ENCODE data around the gene TNRC6B. TPM values are rescaled to one million over a fixed set of nuclear protein-coding genes. Genes with fewer than 3 reads are reported as not detected.

TNRC6B gene
- total RNA-seq, 1 experiment from 2014 or later, result 44.6 TPM

DNA sequence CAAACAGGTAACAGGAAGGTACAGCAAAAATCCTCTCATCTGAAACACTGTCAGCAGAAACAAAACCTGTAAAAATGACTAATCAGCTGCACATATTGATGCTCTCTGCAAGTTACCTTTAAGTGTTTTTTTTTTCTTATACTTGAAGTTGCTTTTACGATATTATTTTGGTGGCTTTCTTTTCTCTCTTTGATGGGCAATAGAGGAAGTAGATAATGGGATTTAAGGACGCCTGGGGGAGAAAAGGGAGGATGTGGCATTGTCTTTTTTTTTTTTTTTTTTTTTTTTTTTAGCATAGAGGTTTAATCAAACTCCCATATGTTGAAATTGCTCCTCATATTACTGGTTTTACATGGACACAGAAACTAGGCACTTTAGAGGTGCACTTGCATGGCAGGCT is 157.2 kb downstream of the TNRC6B start:
- Mint-ChIP-seq H3K36me3 (ENCODE audit: insufficient read depth, unreplicated experiment) (peaks cover 24% of the 10 kb centered on the region), H3K9me3 (ENCODE audit: low read depth, unreplicated experiment) (no peaks in the 10 kb centered on the region), H3K27me3 (ENCODE audit: unreplicated experiment) (no peaks in the 10 kb centered on the region), H3K27ac (ENCODE audit: unreplicated experiment) (no peak overlapping the region), H3K4me1 (ENCODE audit: low read depth, unreplicated experiment) (no peaks in the 10 kb centered on the region), H3K4me3 (ENCODE audit: low read depth, unreplicated experiment) (no peak overlapping the region)
- no TSS peak for BruUV-seq (replicated peaks)
- CTCF ChIA-PET, result no interaction called here
- TF ChIP-seq, protein P1, sequence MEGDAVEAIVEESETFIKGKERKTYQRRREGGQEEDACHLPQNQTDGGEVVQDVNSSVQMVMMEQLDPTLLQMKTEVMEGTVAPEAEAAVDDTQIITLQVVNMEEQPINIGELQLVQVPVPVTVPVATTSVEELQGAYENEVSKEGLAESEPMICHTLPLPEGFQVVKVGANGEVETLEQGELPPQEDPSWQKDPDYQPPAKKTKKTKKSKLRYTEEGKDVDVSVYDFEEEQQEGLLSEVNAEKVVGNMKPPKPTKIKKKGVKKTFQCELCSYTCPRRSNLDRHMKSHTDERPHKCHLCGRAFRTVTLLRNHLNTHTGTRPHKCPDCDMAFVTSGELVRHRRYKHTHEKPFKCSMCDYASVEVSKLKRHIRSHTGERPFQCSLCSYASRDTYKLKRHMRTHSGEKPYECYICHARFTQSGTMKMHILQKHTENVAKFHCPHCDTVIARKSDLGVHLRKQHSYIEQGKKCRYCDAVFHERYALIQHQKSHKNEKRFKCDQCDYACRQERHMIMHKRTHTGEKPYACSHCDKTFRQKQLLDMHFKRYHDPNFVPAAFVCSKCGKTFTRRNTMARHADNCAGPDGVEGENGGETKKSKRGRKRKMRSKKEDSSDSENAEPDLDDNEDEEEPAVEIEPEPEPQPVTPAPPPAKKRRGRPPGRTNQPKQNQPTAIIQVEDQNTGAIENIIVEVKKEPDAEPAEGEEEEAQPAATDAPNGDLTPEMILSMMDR (IDR thresholded peaks at IDR 0.05; ENCODE audit: unreplicated experiment), result no peak
- intact Hi-C loops (cut with micrococcal nuclease; ENCODE audit: unreplicated experiment), result no loop called here
- no peak for DNase-seq

DNA sequence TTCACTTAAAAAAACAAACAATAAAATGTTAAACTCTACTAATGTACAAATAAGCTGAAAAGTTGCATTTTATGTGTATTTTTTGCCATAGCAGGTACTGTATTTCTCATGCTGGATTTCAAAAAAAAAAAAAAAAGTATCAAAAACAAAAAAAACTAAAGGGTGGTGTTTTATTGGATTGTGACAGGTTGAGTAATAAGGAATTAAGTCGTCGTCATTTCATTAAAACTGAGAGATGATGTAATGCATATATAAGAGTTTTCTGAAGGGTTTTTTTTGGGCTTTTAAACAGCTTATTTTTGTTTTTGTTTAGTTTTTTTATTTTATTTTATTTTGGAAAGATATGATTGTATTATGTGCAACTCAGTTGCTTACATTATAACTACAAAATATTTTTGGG is 157.6 kb downstream of the TNRC6B start:
- intact Hi-C loops (cut with micrococcal nuclease; ENCODE audit: unreplicated experiment), result no loop called here
- Mint-ChIP-seq H3K27ac (ENCODE audit: unreplicated experiment) (no peak overlapping the region), H3K36me3 (ENCODE audit: insufficient read depth, unreplicated experiment) (peaks cover 20% of the 10 kb centered on the region), H3K27me3 (ENCODE audit: unreplicated experiment) (no peaks in the 10 kb centered on the region), H3K4me3 (ENCODE audit: low read depth, unreplicated experiment) (no peak overlapping the region), H3K4me1 (ENCODE audit: low read depth, unreplicated experiment) (no peaks in the 10 kb centered on the region), H3K9me3 (ENCODE audit: low read depth, unreplicated experiment) (no peaks in the 10 kb centered on the region)
- TF ChIP-seq, protein P1 (IDR thresholded peaks at IDR 0.05; ENCODE audit: unreplicated experiment), result no peak
- CTCF ChIA-PET, result no interaction called here
- BruUV-seq (replicated peaks), result no TSS peak
- DNase-seq, result no peak

DNA sequence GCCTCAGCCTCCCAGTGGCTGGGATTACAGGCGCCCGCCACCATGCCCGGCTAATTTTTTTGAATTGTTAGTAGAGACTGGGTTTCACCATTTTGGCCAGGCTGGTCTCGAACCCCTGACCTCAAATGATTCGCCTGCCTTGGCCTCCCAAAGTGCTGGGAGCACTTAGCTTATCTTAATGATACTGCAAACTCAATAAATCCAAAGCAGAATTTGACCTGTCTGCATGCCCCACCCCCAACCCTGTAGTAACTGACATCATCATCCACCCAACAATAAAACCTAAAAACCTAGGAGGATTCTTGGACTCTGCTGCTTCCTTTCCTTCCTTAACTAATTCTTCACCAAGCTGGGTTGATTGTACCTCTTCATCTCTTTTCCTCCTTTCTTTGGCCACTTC is 162.3 kb downstream of the TNRC6B start:
- no peak overlapping the region for H3K4me3 Mint-ChIP-seq (ENCODE audit: low read depth, unreplicated experiment)
- TF ChIP-seq, protein P1 (IDR thresholded peaks at IDR 0.05; ENCODE audit: unreplicated experiment), result no peak
- DNase-seq, result no peak
- no TSS peak for BruUV-seq (replicated peaks)
- H3K27ac Mint-ChIP-seq (ENCODE audit: unreplicated experiment), result no peak overlapping the region
- intact Hi-C loops (cut with micrococcal nuclease; ENCODE audit: unreplicated experiment), result no loop called here
- H3K27me3 Mint-ChIP-seq (ENCODE audit: unreplicated experiment), result no peaks in the 10 kb centered on the region
- CTCF ChIA-PET, result no interaction called here
- peaks cover 9% of the 10 kb centered on the region for H3K36me3 Mint-ChIP-seq (ENCODE audit: insufficient read depth, unreplicated experiment)
- peaks cover 16% of the 10 kb centered on the region for H3K4me1 Mint-ChIP-seq (ENCODE audit: low read depth, unreplicated experiment)
- no peaks in the 10 kb centered on the region for H3K9me3 Mint-ChIP-seq (ENCODE audit: low read depth, unreplicated experiment)

DNA sequence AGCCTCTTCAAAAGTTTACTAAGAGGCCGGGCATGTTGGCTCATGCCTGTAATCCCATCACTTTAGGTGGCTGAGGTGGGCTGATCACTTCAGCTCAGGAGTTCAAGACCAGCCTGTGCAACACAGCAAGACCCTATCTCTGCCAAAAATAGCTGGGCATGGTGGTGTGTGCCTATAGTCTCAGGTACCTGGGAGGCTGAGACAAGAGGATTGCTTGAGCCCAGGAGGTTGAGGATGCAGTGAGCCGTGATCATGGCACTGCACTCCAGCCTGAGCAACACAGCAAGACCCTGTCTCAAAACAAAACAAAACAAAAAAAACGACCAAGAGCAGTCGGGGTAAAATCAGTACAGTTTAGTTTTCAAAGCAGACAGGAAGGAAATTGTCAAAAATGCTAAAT is 163.9 kb downstream of the TNRC6B start:
- peaks cover 20% of the 10 kb centered on the region for H3K36me3 Mint-ChIP-seq (ENCODE audit: insufficient read depth, unreplicated experiment)
- H3K9me3 Mint-ChIP-seq (ENCODE audit: low read depth, unreplicated experiment), result no peaks in the 10 kb centered on the region
- no peaks in the 10 kb centered on the region for H3K27me3 Mint-ChIP-seq (ENCODE audit: unreplicated experiment)
- no TSS peak for BruUV-seq (replicated peaks)
- no peak overlapping the region for H3K27ac Mint-ChIP-seq (ENCODE audit: unreplicated experiment)
- H3K4me3 Mint-ChIP-seq (ENCODE audit: low read depth, unreplicated experiment), result no peak overlapping the region
- intact Hi-C loops (cut with micrococcal nuclease; ENCODE audit: unreplicated experiment), result no loop called here
- CTCF ChIA-PET, result no interaction called here
- TF ChIP-seq, protein P1 (IDR thresholded peaks at IDR 0.05; ENCODE audit: unreplicated experiment), result no peak
- DNase-seq, result no peak
- H3K4me1 Mint-ChIP-seq (ENCODE audit: low read depth, unreplicated experiment), result peaks cover 16% of the 10 kb centered on the region

DNA sequence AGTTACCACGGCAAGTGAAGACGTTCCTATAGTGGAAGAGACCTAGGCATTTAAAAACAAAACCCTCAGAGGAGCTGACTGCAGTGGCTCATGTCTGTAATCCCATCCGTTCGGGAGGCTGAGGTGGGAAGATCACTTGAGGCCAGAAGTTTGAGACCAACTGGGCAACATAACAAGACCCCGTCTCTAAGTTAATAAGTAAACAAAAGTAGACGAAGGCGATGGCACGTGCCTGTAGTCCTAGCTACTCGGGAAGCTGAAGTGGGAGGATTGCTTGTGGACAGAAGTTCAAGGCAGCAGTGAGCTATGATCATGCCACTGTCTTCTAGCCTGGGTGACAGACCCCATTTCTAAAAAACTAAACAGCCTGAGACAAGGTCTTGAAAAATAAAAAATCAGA is 164.8 kb downstream of the TNRC6B start:
- intact Hi-C loops (cut with micrococcal nuclease; ENCODE audit: unreplicated experiment), result no loop called here

More for the DNA sequence above, 164.8 kb downstream of the TNRC6B start:
- H3K4me3 Mint-ChIP-seq (ENCODE audit: low read depth, unreplicated experiment), result no peak overlapping the region
- DNase-seq, result no peak
- peaks cover 29% of the 10 kb centered on the region for H3K36me3 Mint-ChIP-seq (ENCODE audit: insufficient read depth, unreplicated experiment)
- H3K4me1 Mint-ChIP-seq (ENCODE audit: low read depth, unreplicated experiment), result peaks cover 19% of the 10 kb centered on the region
- CTCF ChIA-PET, result no interaction called here
- TF ChIP-seq, protein P1 (IDR thresholded peaks at IDR 0.05; ENCODE audit: unreplicated experiment), result no peak
- BruUV-seq (replicated peaks), result no TSS peak
- H3K9me3 Mint-ChIP-seq (ENCODE audit: low read depth, unreplicated experiment), result no peaks in the 10 kb centered on the region
- no peaks in the 10 kb centered on the region for H3K27me3 Mint-ChIP-seq (ENCODE audit: unreplicated experiment)
- no peak overlapping the region for H3K27ac Mint-ChIP-seq (ENCODE audit: unreplicated experiment)
